Activated CD4-positive, alpha-beta T cell treated with anti-CD3 and anti-CD28 coated beads for 36 hours (primary cell): ENCODE results near the gene LIMA1. TPM values are rescaled to one million over a fixed set of nuclear protein-coding genes. Genes with fewer than 3 reads are reported as not detected.
A peak's percentile ranks its signal among the peaks of the same experiment; 100 is the strongest.
"Not testable (repeated sequence)": the region's sequence is repeated elsewhere in the genome, so short reads cannot be mapped to it uniquely, and the experiment has no call there.

Source experiments
- ATAC-seq: fragments of 200-7000 bp; cut with Tn5 transposase; one replicate; pipeline ENCODE4 v1.10.0; 2021; ENCODE audit warnings: mild to moderate bottlenecking, moderate library complexity
- CTCF ChIA-PET: fragments of 350-600 bp; sonication (Branson Sonifier 250); formaldehyde crosslinking; loops from one replicate; lab custom pipeline; 2021; ENCODE audit warnings: antibody characterized with exemption; lab: Charles Lee
- POLR2A ChIA-PET: fragments of 350-600 bp; sonication (Branson Sonifier 250); formaldehyde crosslinking; loops from one replicate; lab custom pipeline; 2021; ENCODE audit warnings: antibody characterized with exemption, inconsistent platforms; lab: Charles Lee
- DNase-seq: peaks from one replicate; pipeline ENCODE4 v3.0.0-alpha.2; 2020
- H3K27ac Mint-ChIP-seq: one replicate; pipeline ENCODE4 v1.8.0; 2021; ENCODE audit warnings: mixed read lengths
- H3K27me3 Mint-ChIP-seq: one replicate; pipeline ENCODE4 v1.8.0; 2021; ENCODE audit warnings: mixed read lengths
- H3K36me3 Mint-ChIP-seq: one replicate; pipeline ENCODE4 v1.8.0; 2021; ENCODE audit warnings: low read depth, mixed read lengths
- H3K4me1 Mint-ChIP-seq: one replicate; pipeline ENCODE4 v1.8.0; 2021; ENCODE audit warnings: mixed read lengths
- H3K4me3 Mint-ChIP-seq: one replicate; pipeline ENCODE4 v1.8.0; 2021; ENCODE audit warnings: mild to moderate bottlenecking, moderate library complexity, mixed read lengths
- H3K9me3 Mint-ChIP-seq: one replicate; pipeline ENCODE4 v1.8.0; 2021; ENCODE audit warnings: low read depth, mixed read lengths
- intact Hi-C, 2 experiments: fragments of 100-400 bp; cut with DNase I in 1 of 2; cut with micrococcal nuclease in 1 of 2; formaldehyde crosslinking; loops; one replicate each; pipeline versions ENCODE4 v1.14.2 to v1.15.1; 2022 to 2024; cut with DNase I, micrococcal nuclease
- total RNA-seq, 2 experiments: library from RNA; stranded (reverse); gene quantifications; one replicate each; pipeline ENCODE4 v1.2.3, GENCODE V29; 2021

Gene LIMA1
- total RNA-seq, result 10 to 100 TPM; 69.7 to 90.4 TPM

- Mint-ChIP-seq H3K4me3 (peak within 1 kb of the TSS; percentile 91), H3K36me3 (no peaks in the 10 kb centered on the region), H3K27me3 (no peaks in the 10 kb centered on the region), H3K4me1 (peaks cover 20% of the 10 kb centered on the region), H3K9me3 (no peaks in the 10 kb centered on the region), H3K27ac (peak within 1 kb of the TSS; percentile 88)
- intact Hi-C loops, result loop anchor here (1.0 to 5.0 kb wide), 9 partner anchors 32 to 1669 kb away; partner anchors contain the start of genes LARP4 (in 2 of the 2), ACVR1B (in 1 of the 2), CERS5 (in 1 of the 2) and COX14 (in 1 of the 2)
- DNase-seq (peak; percentile 96), ATAC-seq (peak; percentile 98)
- ChIA-PET CTCF (interaction anchor here (0.5 to 1.8 kb wide), 9 partner anchors 7 to 439 kb away, joined by 3 to 8 read pairs (median 3); partner anchors contain the start of gene COX14), POLR2A (interaction anchor here (0.5 to 1.4 kb wide), 5 partner anchors 41 to 228 kb away, joined by 3 to 4 read pairs (median 3); no protein-coding TSS in a partner anchor)
Measured at GRCh38 chr12:50283229-50283923, at the start of gene LIMA1. Gene LIMA1 (minus strand): TSS chr12:50283520. CDS start chr12:50248751, 34,769 bp downstream.

DNA sequence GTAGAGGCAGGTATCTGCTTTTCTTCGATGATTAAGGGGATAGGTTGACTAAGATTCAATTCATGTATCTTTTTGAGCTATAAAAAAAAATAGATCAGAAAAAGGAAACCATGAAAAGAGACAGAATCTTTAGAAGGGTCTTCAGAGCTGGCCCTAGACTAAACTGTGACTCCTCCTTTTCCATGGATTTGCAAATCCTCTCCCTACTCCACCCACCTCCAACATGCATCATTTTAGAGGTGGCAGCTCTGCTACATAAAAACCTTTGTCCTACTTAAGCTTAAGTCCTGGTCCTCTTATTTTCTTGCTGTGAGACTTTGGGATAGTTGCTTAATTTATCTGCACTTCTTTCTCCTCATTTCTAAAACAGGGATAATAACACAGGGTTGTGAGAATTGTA, 48.4 kb upstream of the LIMA1 start:
- Mint-ChIP-seq H3K36me3 (no peaks in the 10 kb centered on the region), H3K9me3 (no peaks in the 10 kb centered on the region), H3K4me1 (no peaks in the 10 kb centered on the region), H3K4me3 (no peak overlapping the region), H3K27me3 (no peaks in the 10 kb centered on the region), H3K27ac (no peak overlapping the region)
- ATAC-seq (no peak), DNase-seq (no peak)
- ChIA-PET CTCF (interaction anchor here (0.7 to 1.6 kb wide), 4 partner anchors 31 to 220 kb away, joined by 3 to 4 read pairs (median 3); partner anchors contain the start of gene COX14), POLR2A (no interaction called here)
- intact Hi-C loops, result no loop called here

DNA sequence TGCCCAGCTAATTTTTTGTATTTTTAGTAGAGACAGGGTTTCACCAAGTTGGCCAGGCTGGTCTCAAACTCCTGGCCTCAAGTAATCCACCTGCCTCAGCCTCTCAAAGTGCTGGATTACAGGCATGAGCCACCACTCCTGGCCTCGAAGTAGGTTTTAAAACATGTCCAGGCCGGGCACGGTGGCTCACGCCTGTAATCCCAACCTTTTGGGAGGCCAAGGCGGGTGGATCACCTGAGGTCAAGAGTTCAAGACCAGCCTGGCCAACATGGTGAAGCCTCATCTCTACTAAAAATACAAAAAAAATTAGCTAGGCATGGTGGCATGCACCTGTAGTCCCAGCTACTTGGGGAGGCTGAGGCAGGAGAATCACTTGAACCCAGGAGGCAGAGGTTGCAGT, 45.3 kb upstream of the LIMA1 start:
- POLR2A ChIA-PET, H3K36me3 Mint-ChIP-seq, ATAC-seq, H3K4me1 Mint-ChIP-seq, H3K9me3 Mint-ChIP-seq, DNase-seq, H3K4me3 Mint-ChIP-seq, H3K27ac Mint-ChIP-seq, H3K27me3 Mint-ChIP-seq, intact Hi-C loops: not testable (repeated sequence)
- CTCF ChIA-PET, result interaction anchor here (0.6 kb wide), 1 partner anchor 18 kb away, joined by 3 read pairs; no protein-coding TSS in a partner anchor

DNA sequence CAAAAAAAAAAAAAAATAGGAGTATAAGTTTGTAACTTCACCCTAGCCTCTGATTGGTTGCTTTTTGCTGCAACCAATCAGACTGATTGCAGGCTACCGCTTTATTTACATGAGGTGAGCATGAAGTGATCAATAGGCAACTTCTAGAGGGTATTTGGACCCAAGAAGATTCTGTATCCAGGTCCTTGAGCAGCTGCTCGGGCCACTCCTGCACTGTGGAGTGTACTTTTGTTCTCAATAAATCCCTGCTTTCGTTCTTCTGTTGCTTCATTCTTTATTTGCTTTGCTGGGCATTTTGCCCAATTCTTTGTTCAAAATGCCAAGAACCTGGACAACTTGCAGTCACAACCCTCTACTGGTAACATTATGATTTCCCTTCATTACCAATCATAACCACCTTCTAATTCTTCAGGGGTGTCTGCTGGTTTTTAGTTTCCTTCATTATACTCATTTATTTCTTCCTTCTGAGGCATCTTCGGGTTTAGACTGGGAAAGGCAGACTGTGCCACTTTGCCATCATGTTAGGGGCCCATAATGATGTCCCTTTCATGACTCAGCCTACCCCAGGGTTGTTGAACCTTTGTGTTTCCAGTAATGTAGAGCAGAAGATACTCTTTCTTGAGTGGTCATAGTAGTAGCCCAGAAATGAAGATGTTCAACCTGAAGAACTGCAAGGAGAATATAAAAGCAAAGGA, 43.4 kb upstream of the LIMA1 start:
- Mint-ChIP-seq H3K27me3 (no peaks in the 10 kb centered on the region), H3K27ac (no peak overlapping the region), H3K9me3 (no peaks in the 10 kb centered on the region), H3K4me1 (no peaks in the 10 kb centered on the region), H3K36me3 (no peaks in the 10 kb centered on the region), H3K4me3 (no peak overlapping the region)
- ChIA-PET POLR2A (no interaction called here), CTCF (no interaction called here)
- ATAC-seq, result no peak
- no peak for DNase-seq
- intact Hi-C loops, result no loop called here

- Mint-ChIP-seq H3K4me3 (no peak overlapping the region), H3K27me3 (no peaks in the 10 kb centered on the region), H3K27ac (no peak overlapping the region), H3K9me3 (no peaks in the 10 kb centered on the region), H3K4me1 (no peaks in the 10 kb centered on the region), H3K36me3 (no peaks in the 10 kb centered on the region)
- POLR2A ChIA-PET, result no interaction called here
- no peak for ATAC-seq
- CTCF ChIA-PET, result no interaction called here
- intact Hi-C loops, result no loop called here
- DNase-seq, result no peak
Measured at GRCh38 chr12:50325890-50326391, 42.6 kb upstream of the LIMA1 start.

- H3K4me3 Mint-ChIP-seq, H3K36me3 Mint-ChIP-seq, ATAC-seq, CTCF ChIA-PET, H3K9me3 Mint-ChIP-seq, DNase-seq, intact Hi-C loops, H3K27me3 Mint-ChIP-seq, H3K4me1 Mint-ChIP-seq, POLR2A ChIA-PET, H3K27ac Mint-ChIP-seq: not testable (repeated sequence)
Measured at GRCh38 chr12:50324770-50325169, 41.5 kb upstream of the LIMA1 start.

- H3K27ac Mint-ChIP-seq, CTCF ChIA-PET, H3K4me3 Mint-ChIP-seq, ATAC-seq, H3K4me1 Mint-ChIP-seq, DNase-seq, H3K36me3 Mint-ChIP-seq, intact Hi-C loops, H3K27me3 Mint-ChIP-seq, H3K9me3 Mint-ChIP-seq, POLR2A ChIA-PET: not testable (repeated sequence)
Measured at GRCh38 chr12:50324077-50324476, 40.8 kb upstream of the LIMA1 start.

DNA sequence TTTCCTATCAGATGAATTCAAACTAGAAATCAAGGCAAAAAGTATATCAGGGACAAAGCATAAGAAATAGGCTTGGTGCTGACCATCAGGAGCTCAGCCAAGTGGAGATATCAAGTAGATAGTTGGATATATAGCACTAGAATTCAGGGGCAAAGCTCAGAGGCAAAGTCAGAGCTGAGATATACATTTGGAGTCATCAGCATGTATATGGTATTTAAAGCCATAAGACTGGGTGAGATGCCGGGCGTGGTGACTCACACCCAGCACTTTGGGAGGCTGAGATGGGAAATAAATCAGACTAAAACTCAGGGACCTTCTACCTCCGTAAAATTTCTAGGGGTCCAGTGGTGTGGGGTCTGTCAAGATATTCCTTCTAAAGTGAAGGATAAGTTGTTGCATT, 38.9 kb upstream of the LIMA1 start:
- Mint-ChIP-seq H3K9me3 (no peaks in the 10 kb centered on the region), H3K27ac (no peak overlapping the region), H3K27me3 (no peaks in the 10 kb centered on the region), H3K4me1 (no peaks in the 10 kb centered on the region), H3K4me3 (no peak overlapping the region), H3K36me3 (no peaks in the 10 kb centered on the region)
- POLR2A ChIA-PET, result interaction anchor here (0.7 kb wide), 1 partner anchor 380 kb away, joined by 3 read pairs; no protein-coding TSS in a partner anchor
- intact Hi-C loops, result no loop called here
- DNase-seq, result no peak
- CTCF ChIA-PET, result no interaction called here
- no peak for ATAC-seq

DNA sequence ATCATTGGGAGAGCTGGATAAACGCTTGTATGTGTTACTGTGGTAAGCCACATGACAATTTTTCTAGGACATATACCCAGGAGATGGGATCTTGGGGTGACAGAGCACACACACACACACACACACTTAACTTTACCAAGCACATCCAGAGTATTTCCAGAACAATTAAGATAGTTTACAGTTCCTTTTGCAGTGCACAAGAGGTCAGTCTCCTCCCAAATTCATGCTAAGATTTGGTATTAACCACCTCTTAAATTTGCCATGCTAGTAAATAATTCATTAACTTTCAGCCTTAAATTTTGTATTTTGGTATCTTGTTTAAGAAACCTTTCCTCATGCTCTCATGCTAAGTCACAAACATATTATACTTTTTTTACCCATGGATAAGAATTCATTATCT, 33.9 kb upstream of the LIMA1 start:
- Mint-ChIP-seq H3K27me3 (no peaks in the 10 kb centered on the region), H3K4me1 (peaks cover 7% of the 10 kb centered on the region), H3K4me3 (no peak overlapping the region), H3K9me3 (no peaks in the 10 kb centered on the region), H3K27ac (no peak overlapping the region), H3K36me3 (no peaks in the 10 kb centered on the region)
- ATAC-seq, result no peak
- ChIA-PET POLR2A (no interaction called here), CTCF (no interaction called here)
- intact Hi-C loops, result loop anchor here (10.0 kb wide), 2 partner anchors 132 to 232 kb away; partner anchors contain the start of gene SMARCD1 (in 1 of the 2)
- DNase-seq, result no peak

GRCh38 chr12:50315803-50316202, 32.5 kb upstream of the LIMA1 start:
- Mint-ChIP-seq H3K9me3 (no peaks in the 10 kb centered on the region), H3K27me3 (no peaks in the 10 kb centered on the region), H3K4me3 (no peak overlapping the region), H3K36me3 (no peaks in the 10 kb centered on the region), H3K4me1 (peaks cover 7% of the 10 kb centered on the region), H3K27ac (no peak overlapping the region)
- DNase-seq (no peak), ATAC-seq (no peak)
- intact Hi-C loops, result loop anchor here (2.0 to 10.0 kb wide), 4 partner anchors 131 to 231 kb away; partner anchors contain the start of gene SMARCD1 (in 1 of the 2)
- POLR2A ChIA-PET, result no interaction called here
- CTCF ChIA-PET, result no interaction called here

DNA sequence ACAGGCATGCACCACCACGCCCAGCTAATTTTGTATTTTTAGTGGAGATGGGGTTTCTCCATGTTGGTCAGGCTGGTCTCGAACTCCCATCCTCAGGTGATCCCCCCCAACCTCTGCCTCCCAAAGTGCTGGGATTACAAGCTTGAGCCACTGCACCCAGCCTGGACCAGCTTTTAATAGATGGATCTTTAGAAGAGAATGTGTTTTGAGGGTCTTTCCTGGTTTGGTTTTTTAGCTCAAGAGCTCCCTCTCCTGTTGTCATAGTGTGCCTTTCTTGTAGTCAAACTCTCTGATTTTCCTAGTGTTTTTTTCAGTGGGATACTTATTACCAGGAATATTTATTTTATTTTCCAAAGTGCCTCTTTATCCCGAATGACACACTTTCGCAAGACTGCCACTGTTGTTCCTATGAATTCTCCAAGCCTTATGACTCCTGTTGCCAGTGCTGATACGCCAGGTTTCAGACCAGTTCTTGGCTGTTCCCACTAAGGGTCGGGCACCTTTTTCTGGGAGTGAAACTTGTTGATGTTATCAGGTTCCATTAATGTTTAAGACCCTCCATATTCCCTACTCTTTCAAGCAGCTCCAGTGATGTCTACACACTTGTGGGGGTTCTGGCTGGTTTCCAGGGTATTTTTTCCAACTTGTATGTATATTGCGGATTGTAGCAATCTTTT, 31.5 kb upstream of the LIMA1 start:
- intact Hi-C loops, result loop anchor here (1.0 to 10.0 kb wide), 8 partner anchors 103 to 239 kb away; partner anchors contain the start of gene SMARCD1 (in 1 of the 2)
- ChIA-PET POLR2A (no interaction called here), CTCF (interaction anchor here (0.6 to 1.4 kb wide), 12 partner anchors 9 to 225 kb away, joined by 3 to 8 read pairs (median 4); no protein-coding TSS in a partner anchor)
- peaks cover 7% of the 10 kb centered on the region for H3K4me1 Mint-ChIP-seq
- H3K4me3 Mint-ChIP-seq, result no peak overlapping the region
- ATAC-seq (no peak), DNase-seq (no peak)
- no peak overlapping the region for H3K27ac Mint-ChIP-seq
- H3K27me3 Mint-ChIP-seq, result no peaks in the 10 kb centered on the region
- no peaks in the 10 kb centered on the region for H3K9me3 Mint-ChIP-seq
- H3K36me3 Mint-ChIP-seq, result no peaks in the 10 kb centered on the region
